Panc1 (cell line): ENCODE data around the gene SYT1.

Experiments
- CTCF ChIP-seq: fragments of 450-650 bp; IDR thresholded peaks from 2 replicates; pipeline ENCODE4 v1.5.1; 2017; ENCODE audit warnings: mild to moderate bottlenecking
- POLR2AphosphoS5 ChIP-seq: IDR thresholded peaks from 2 replicates; pipeline ENCODE4 v1.6.1; 2012; ENCODE audit warnings: mild to moderate bottlenecking, low read depth, low read length, moderate library complexity
- REST ChIP-seq, 2 experiments: IDR thresholded peaks; 2 replicates each; pipeline ENCODE4 v1.6.1; 2011 to 2012; ENCODE audit warnings: low read depth in 2 of 2, control low read depth in 1 of 2, low read length in 1 of 2, mild to moderate bottlenecking in 1 of 2, moderate library complexity in 1 of 2; ENCODE audit not compliant: insufficient read depth in 1 of 2
- SIN3A ChIP-seq: IDR thresholded peaks from 2 replicates; pipeline ENCODE4 v1.6.1; 2012; ENCODE audit warnings: low read depth, mild to moderate bottlenecking, low read length, moderate library complexity, borderline replicate concordance; ENCODE audit not compliant: insufficient read depth
- TCF7L2 ChIP-seq: IDR thresholded peaks from 2 replicates; pipeline ENCODE4 v1.6.1; 2011; ENCODE audit warnings: mild to moderate bottlenecking, low read depth, low read length, inconsistent platforms

DNA sequence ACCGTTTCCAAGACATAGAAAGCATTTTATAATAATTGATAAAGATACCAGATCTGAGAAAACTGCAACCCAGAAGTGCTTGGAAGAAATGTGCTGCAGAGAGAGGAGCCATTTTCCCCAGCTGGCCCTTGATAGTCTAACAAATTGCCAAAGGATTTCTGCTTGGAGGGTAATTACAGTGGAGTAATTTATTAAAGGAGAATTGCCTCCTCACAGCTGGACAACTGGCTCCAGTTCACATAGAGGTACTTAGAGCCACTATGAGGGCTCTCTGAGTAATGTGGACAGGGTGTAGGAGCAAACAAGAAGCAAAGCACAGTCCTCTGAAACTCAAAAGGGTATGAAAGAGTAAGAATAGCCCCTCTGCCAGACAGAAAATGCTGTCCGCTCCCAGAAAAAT lies 335.6 kb downstream of the SYT1 start:
- TF ChIP-seq SIN3A (no peak), CTCF (no peak), TCF7L2 (no peak), REST (IDR thresholded peaks at IDR 0.05; ENCODE audit: insufficient read depth in 1 of 2, low read depth in 2 of 2, low read length in 1 of 2) (no peak), POLR2AphosphoS5 (no peak)
